Lung (tissue), 12 donors: ENCODE results near the gene CRISP2. TPM values are rescaled to one million over a fixed set of nuclear protein-coding genes. Genes with fewer than 3 reads are reported as not detected.
"Not testable (repeated sequence)": the region's sequence is repeated elsewhere in the genome, so short reads cannot be mapped to it uniquely, and the experiment has no call there.

Experiments used
- ATAC-seq: fragments of 200-7000 bp; cut with Tn5 transposase; one replicate; pipeline ENCODE4 v1.9.1; 2020; ENCODE audit warnings: moderate number of reproducible peaks; ENCODE audit not compliant: insufficient read depth, low FRiP score
- DNase-seq, 3 donors: peaks; one replicate each; pipeline ENCODE4 v3.0.0-alpha.2; 2013 to 2017
- H3K27ac ChIP-seq, 2 donors: one replicate each; pipeline ENCODE4 v1.5.1; 2013; ENCODE audit warnings: mild to moderate bottlenecking in 2 of 2, moderate library complexity in 2 of 2, control low read depth in 1 of 2, inconsistent platforms in 1 of 2, low read depth in 1 of 2, low read length in 1 of 2
- H3K27me3 ChIP-seq, 3 donors: one replicate each; pipeline ENCODE4 v1.5.1; 2013; ENCODE audit warnings: low read length in 2 of 3; ENCODE audit not compliant: control insufficient read depth in 3 of 3, insufficient read depth in 3 of 3
- H3K36me3 ChIP-seq, 4 donors: one replicate each; pipeline ENCODE4 v1.5.1; 2013; ENCODE audit warnings: low read length in 4 of 4, mild to moderate bottlenecking in 1 of 4, moderate library complexity in 1 of 4; ENCODE audit not compliant: control insufficient read depth in 4 of 4, insufficient read depth in 4 of 4
- H3K4me1 ChIP-seq, 5 donors: one replicate each; pipeline ENCODE4 v1.5.1; 2013; ENCODE audit warnings: low read length in 5 of 5, mild to moderate bottlenecking in 2 of 5, moderate library complexity in 1 of 5; ENCODE audit not compliant: control insufficient read depth in 5 of 5, insufficient read depth in 5 of 5
- H3K4me3 ChIP-seq: one replicate; pipeline ENCODE4 v1.5.1; 2013; ENCODE audit warnings: mild to moderate bottlenecking, control low read depth, moderate library complexity
- H3K9ac ChIP-seq, 2 donors: one replicate each; pipeline ENCODE4 v1.5.1; 2013; ENCODE audit warnings: low read length in 2 of 2, control low read depth in 1 of 2; ENCODE audit not compliant: insufficient read depth in 1 of 2
- H3K9me3 ChIP-seq, 4 donors: one replicate each; pipeline ENCODE4 v1.5.1; 2013; ENCODE audit warnings: low read length in 3 of 4, mild to moderate bottlenecking in 1 of 4, moderate library complexity in 1 of 4; ENCODE audit not compliant: control insufficient read depth in 4 of 4, insufficient read depth in 3 of 4
- CTCF ChIP-seq: IDR thresholded peaks from 2 replicates; pipeline ENCODE4 v1.5.1; 2012; ENCODE audit warnings: mild to moderate bottlenecking; ENCODE audit errors: control extremely low read depth, extremely low read depth
- WGBS, 2 donors: extraction: QIAGEN DNeasy Blood & Tissue Kit; methylation state at CpG; one replicate each; pipeline ENCODE4 v1.1.7; 2013; 5-methylcytosine and 5-hydroxymethylcytosine counted together
- polyA plus RNA-seq, 2 donors: library from polyadenylated mRNA; stranded (reverse); fragments of 200-250 nt; gene quantifications; one replicate each; pipeline ENCODE4 v1.2.1, GENCODE V29; 2013
- total RNA-seq, 2 donors: library from RNA; depleted of rRNA in 1 of 2; stranded (reverse); fragments of >200 nt in 1 of 2; gene quantifications; one replicate each; pipeline ENCODE4 v1.2.1, GENCODE V29; 2014 to 2021
- donor health status: control.
- donor health status: control.
- donor health status: Bipolar disorder and iron deficiency.
- donor health status: healthy.
- donor health status: DM: yes; HTN: yes; CAD: no.

Gene CRISP2
- total and polyA plus RNA-seq, 4 donors: 0.28 to 4.0 (median 1.3) TPM

GRCh38 chr6:49736017-49736508 is 22.7 kb upstream of the CRISP2 start:
- TF ChIP-seq CTCF: no peak
- 57 to 73% methylated on average over 4 of the region's 4 CpGs for WGBS, 2 donors

GRCh38 chr6:49733680-49734079 is 20.3 kb upstream of the CRISP2 start:
- H3K36me3 ChIP-seq: no peaks in the 10 kb centered on the region
- no peak overlapping the region for H3K9ac ChIP-seq
- WGBS, 2 donors: 41 to 66% methylated on average over 2 of the region's 2 CpGs
- no peak for TF ChIP-seq CTCF
- H3K9me3 ChIP-seq: no peaks in the 10 kb centered on the region
- H3K4me3 ChIP-seq: no peak overlapping the region
- peak in 2 of 3 donors; percentile 6 to 20 for DNase-seq
- no peaks in the 10 kb centered on the region for H3K4me1 ChIP-seq
- H3K27me3 ChIP-seq: no peaks in the 10 kb centered on the region
- no peak for ATAC-seq
- H3K27ac ChIP-seq: no peak overlapping the region

More at GRCh38 chr6:49736017-49736508, 22.7 kb upstream of the CRISP2 start:
- H3K27me3 ChIP-seq: no peaks in the 10 kb centered on the region
- no peak overlapping the region for H3K9ac ChIP-seq
- H3K4me1 ChIP-seq: no peaks in the 10 kb centered on the region
- ATAC-seq (no peak), DNase-seq (peak in 1 of 3 donors; percentile 14)
- H3K36me3 ChIP-seq: no peaks in the 10 kb centered on the region
- H3K9me3 ChIP-seq: no peaks in the 10 kb centered on the region
- H3K27ac ChIP-seq: no peak overlapping the region
- H3K4me3 ChIP-seq: no peak overlapping the region

GRCh38 chr6:49732781-49733180 is 19.4 kb upstream of the CRISP2 start:
- Histone ChIP-seq H3K27me3 (no peaks in the 10 kb centered on the region), H3K9me3 (no peaks in the 10 kb centered on the region), H3K36me3 (no peaks in the 10 kb centered on the region), H3K4me3 (no peak overlapping the region), H3K4me1 (no peaks in the 10 kb centered on the region), H3K27ac (no peak overlapping the region), H3K9ac (no peak overlapping the region)
- ATAC-seq (no peak), DNase-seq (no peak)
- WGBS, 2 donors: 82 to 92% methylated on average over 3 of the region's 3 CpGs
- TF ChIP-seq CTCF: no peak

- Histone ChIP-seq H3K4me3 (no peak overlapping the region), H3K9ac (no peak overlapping the region), H3K27ac (no peak overlapping the region), H3K36me3 (no peaks in the 10 kb centered on the region), H3K27me3 (no peaks in the 10 kb centered on the region), H3K4me1 (peaks cover 0 to 4% (median 0%) of the 10 kb centered on the region in 5 donors), H3K9me3 (no peaks in the 10 kb centered on the region)
- DNase-seq: no peak
- no peak for ATAC-seq
- TF ChIP-seq CTCF: no peak
Measured at GRCh38 chr6:49730251-49730650, 16.9 kb upstream of the CRISP2 start.

- not testable (repeated sequence) for H3K9me3 ChIP-seq, H3K27me3 ChIP-seq, H3K4me3 ChIP-seq, DNase-seq, H3K27ac ChIP-seq, H3K4me1 ChIP-seq, H3K9ac ChIP-seq, ATAC-seq, H3K36me3 ChIP-seq
- 70 to 90% methylated on average over 4 of the region's 4 CpGs for WGBS, 2 donors
Measured at GRCh38 chr6:49723917-49724316, 10.6 kb upstream of the CRISP2 start.
